Measurements from ENCODE around the gene SMIM34. TPM values are rescaled to one million over a fixed set of nuclear protein-coding genes. Genes with fewer than 3 reads are reported as not detected.
"Not testable (repeated sequence)": the region's sequence is repeated elsewhere in the genome, so short reads cannot be mapped to it uniquely, and the experiment has no call there.

Gene SMIM34
- total RNA-seq, 2 donors from 2014 or later = not detected

DNA sequence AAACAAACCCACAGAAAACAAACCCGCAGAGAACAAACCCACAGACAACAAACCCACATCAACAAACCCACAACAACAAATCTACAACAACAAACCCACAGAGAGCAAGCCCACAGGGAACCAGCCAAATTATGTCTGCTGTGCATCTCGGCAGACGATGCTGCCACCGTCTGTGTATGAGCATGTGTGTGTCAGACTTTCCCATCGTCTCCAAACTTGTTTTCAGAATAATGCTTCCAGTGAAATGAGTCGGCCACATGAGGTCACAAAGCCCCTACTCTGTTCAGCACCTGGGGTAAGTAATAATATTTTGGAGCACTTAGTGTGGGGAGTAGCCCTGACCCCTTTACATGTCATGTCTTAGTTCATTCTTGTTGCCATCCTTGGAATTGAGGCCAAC is 17.6 kb downstream of the SMIM34 start:
- H3K9me3 ChIP-seq (ENCODE audit: control insufficient read depth, low read length); H3K27ac Mint-ChIP-seq; H3K27me3 Mint-ChIP-seq (ENCODE audit: insufficient read depth); H3K36me3 ChIP-seq (ENCODE audit: control insufficient read depth, insufficient read depth, low read length); H3K4me3 ChIP-seq (ENCODE audit: low read length); H3K4me1 Mint-ChIP-seq; H3K9ac ChIP-seq (ENCODE audit: extremely low read depth, low read length, poor library complexity, severe bottlenecking); H3K9me3 Mint-ChIP-seq; DNase-seq; H3K27ac ChIP-seq (ENCODE audit: low read depth, low read length); H3K4me3 Mint-ChIP-seq; H3K4me1 ChIP-seq (ENCODE audit: control insufficient read depth, insufficient read depth, low read length); H3K36me3 Mint-ChIP-seq (ENCODE audit: low read depth); H3K27me3 ChIP-seq (ENCODE audit: control insufficient read depth, insufficient read depth, low read length, poor library complexity, severe bottlenecking): not testable (repeated sequence)
- no CpG with 5 or more reads among the region's 6 CpGs for WGBS, 2 experiments (ENCODE audit: insufficient coverage in 1 of 2, insufficient read length in 1 of 2)

DNA sequence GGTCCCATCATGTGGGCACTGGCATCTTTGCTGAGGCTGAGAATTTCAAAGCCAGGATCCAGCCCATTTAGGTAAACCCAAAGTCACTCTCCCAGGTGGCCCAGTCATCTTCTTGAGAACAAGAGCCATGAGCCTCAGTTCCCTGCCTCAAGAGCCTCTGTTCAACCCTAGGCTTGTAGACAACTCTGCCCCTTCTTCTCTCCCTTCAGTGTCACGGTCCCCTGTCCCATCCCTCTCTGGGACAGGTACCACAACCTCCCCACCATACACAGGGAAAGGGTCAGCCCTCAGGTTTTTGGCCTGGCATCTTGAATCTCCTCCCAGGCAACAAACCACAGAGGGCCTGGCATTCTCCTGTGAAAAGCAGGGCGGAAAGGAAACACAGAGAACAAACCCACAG is 18.1 kb downstream of the SMIM34 start:
- H3K9me3 Mint-ChIP-seq; H3K9me3 ChIP-seq (ENCODE audit: control insufficient read depth, low read length); H3K9ac ChIP-seq (ENCODE audit: extremely low read depth, low read length, poor library complexity, severe bottlenecking); H3K27ac Mint-ChIP-seq; H3K4me1 ChIP-seq (ENCODE audit: control insufficient read depth, insufficient read depth, low read length); H3K27ac ChIP-seq (ENCODE audit: low read depth, low read length); DNase-seq; H3K4me3 Mint-ChIP-seq; H3K4me3 ChIP-seq (ENCODE audit: low read length); H3K27me3 ChIP-seq (ENCODE audit: control insufficient read depth, insufficient read depth, low read length, poor library complexity, severe bottlenecking); H3K36me3 Mint-ChIP-seq (ENCODE audit: low read depth); H3K4me1 Mint-ChIP-seq; H3K27me3 Mint-ChIP-seq (ENCODE audit: insufficient read depth); H3K36me3 ChIP-seq (ENCODE audit: control insufficient read depth, insufficient read depth, low read length): not testable (repeated sequence)
- WGBS, 2 experiments (ENCODE audit: insufficient coverage in 1 of 2, insufficient read length in 1 of 2) = no CpG with 5 or more reads among the region's 2 CpGs

DNA sequence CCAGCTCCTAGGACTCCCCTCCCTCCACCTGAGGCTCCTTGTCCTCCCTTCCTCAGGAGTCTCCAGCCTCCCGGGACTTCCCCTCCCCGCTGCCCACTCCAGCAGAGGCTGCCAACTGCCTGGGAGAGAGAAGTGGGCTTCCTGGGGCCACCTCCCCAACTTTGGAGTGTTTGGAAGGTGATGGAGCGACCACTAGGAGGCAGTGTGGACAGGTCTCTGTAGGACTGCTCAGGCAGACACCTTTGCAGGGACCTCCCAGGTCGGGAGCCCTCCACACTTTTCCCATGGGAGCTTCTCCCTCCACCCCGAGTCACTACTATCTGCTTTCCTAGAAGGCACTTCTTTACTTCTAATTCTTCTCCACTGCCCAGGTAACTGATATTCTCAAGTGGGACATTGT is 19.0 kb downstream of the SMIM34 start:
- not testable (repeated sequence) for H3K4me3 Mint-ChIP-seq; DNase-seq; H3K36me3 Mint-ChIP-seq (ENCODE audit: low read depth); H3K9me3 ChIP-seq (ENCODE audit: control insufficient read depth, low read length); H3K27me3 ChIP-seq (ENCODE audit: control insufficient read depth, insufficient read depth, low read length, poor library complexity, severe bottlenecking); H3K9me3 Mint-ChIP-seq; H3K27ac Mint-ChIP-seq; H3K4me1 ChIP-seq (ENCODE audit: control insufficient read depth, insufficient read depth, low read length); H3K27me3 Mint-ChIP-seq (ENCODE audit: insufficient read depth); H3K9ac ChIP-seq (ENCODE audit: extremely low read depth, low read length, poor library complexity, severe bottlenecking); H3K27ac ChIP-seq (ENCODE audit: low read depth, low read length); H3K4me1 Mint-ChIP-seq; H3K36me3 ChIP-seq (ENCODE audit: control insufficient read depth, insufficient read depth, low read length); H3K4me3 ChIP-seq (ENCODE audit: low read length)
- WGBS, 2 experiments (ENCODE audit: insufficient coverage in 1 of 2, insufficient read length in 1 of 2) = no CpG with 5 or more reads among the region's 5 CpGs

DNA sequence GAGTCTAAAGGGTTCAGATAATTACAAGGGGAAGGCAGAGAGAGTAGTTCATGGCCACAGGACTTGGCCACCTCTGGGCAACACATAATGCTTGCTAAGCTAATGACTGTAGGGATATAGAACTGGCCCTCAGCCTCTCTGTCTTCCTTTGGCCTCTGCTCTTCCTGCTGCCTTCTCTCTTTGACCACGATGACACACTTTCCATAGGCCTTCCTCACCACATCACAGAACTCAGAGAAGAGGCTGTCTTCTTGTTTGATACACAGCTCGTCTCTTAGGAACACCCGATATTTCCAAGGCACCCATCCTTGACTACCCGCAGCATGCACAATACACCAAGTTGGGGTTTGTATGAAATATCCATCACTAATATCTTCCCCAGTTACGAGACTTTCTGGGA is 23.2 kb downstream of the SMIM34 start:
- not testable (repeated sequence) for H3K4me1 ChIP-seq (ENCODE audit: control insufficient read depth, insufficient read depth, low read length); H3K4me3 ChIP-seq (ENCODE audit: low read length); H3K4me1 Mint-ChIP-seq; H3K9ac ChIP-seq (ENCODE audit: extremely low read depth, low read length, poor library complexity, severe bottlenecking); H3K9me3 ChIP-seq (ENCODE audit: control insufficient read depth, low read length); H3K27me3 ChIP-seq (ENCODE audit: control insufficient read depth, insufficient read depth, low read length, poor library complexity, severe bottlenecking); H3K4me3 Mint-ChIP-seq; H3K9me3 Mint-ChIP-seq; H3K36me3 ChIP-seq (ENCODE audit: control insufficient read depth, insufficient read depth, low read length); H3K36me3 Mint-ChIP-seq (ENCODE audit: low read depth); H3K27ac Mint-ChIP-seq; DNase-seq; H3K27ac ChIP-seq (ENCODE audit: low read depth, low read length); H3K27me3 Mint-ChIP-seq (ENCODE audit: insufficient read depth)
- WGBS, 2 experiments (ENCODE audit: insufficient coverage in 1 of 2, insufficient read length in 1 of 2) = no CpG with 5 or more reads among the region's 5 CpGs

DNA sequence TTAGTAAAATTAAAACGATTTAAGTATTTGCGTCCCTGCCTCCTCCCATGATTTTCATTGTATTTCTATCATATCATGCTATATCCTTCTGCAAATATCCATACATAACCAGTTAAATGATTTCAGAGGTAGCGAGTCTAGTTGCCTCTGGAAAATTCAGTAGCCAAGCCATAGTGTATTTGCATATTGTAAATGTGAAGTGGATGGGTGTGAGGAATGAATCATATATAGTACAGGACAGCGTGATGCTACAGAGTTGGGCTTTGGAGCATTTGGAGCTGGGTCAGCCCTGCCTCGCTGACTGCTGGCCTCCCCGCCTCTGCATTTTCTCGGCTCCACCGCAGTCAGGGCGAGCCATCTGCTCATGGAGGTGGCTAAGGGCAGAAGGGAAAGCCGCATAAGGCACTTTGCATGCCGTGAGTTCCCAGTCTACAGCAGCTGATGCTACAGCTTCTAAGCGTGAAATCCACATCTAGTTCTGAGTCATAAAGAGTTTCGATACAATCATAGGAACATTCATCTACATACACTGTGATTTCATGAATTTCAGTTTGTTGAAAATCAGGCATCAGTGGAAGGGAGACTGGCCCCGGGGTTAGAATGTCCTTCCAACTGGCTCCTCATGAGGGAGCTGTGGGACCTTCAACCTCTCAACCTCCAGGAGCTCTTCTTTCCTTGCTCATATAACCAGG is 39.9 kb downstream of the SMIM34 start:
- H3K27me3 ChIP-seq (ENCODE audit: control insufficient read depth, insufficient read depth, low read length, poor library complexity, severe bottlenecking); H3K27me3 Mint-ChIP-seq (ENCODE audit: insufficient read depth); H3K4me1 ChIP-seq (ENCODE audit: control insufficient read depth, insufficient read depth, low read length); H3K4me3 ChIP-seq (ENCODE audit: low read length); H3K27ac ChIP-seq (ENCODE audit: low read depth, low read length); DNase-seq; H3K36me3 Mint-ChIP-seq (ENCODE audit: low read depth); H3K4me3 Mint-ChIP-seq; H3K27ac Mint-ChIP-seq; H3K9me3 ChIP-seq (ENCODE audit: control insufficient read depth, low read length); H3K9ac ChIP-seq (ENCODE audit: extremely low read depth, low read length, poor library complexity, severe bottlenecking); H3K36me3 ChIP-seq (ENCODE audit: control insufficient read depth, insufficient read depth, low read length); H3K4me1 Mint-ChIP-seq; H3K9me3 Mint-ChIP-seq: not testable (repeated sequence)
- no CpG with 5 or more reads among the region's 14 CpGs for WGBS, 2 experiments (ENCODE audit: insufficient coverage in 1 of 2, insufficient read length in 1 of 2)

DNA sequence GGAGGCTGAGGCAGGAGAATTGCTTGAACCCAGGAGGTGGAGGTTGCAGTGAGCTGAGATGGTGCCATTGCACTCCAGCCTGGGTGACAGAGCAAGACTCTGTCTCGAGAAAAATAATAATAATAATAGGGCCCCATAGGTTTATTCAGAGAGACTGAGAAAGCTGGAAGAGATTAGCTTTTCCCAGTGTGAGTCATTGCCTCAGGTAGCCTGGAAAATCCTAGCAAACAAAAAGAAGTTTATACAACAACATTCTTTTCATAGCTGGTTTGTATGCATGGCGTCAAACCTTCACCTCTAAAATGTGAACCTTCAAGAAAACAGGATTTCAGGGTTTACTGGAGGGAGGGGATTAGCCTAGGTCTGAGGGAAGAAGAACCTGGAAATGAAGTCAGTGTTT is 40.6 kb downstream of the SMIM34 start:
- H3K4me1 ChIP-seq (ENCODE audit: control insufficient read depth, insufficient read depth, low read length); H3K4me1 Mint-ChIP-seq; H3K36me3 Mint-ChIP-seq (ENCODE audit: low read depth); H3K9me3 Mint-ChIP-seq; H3K27ac Mint-ChIP-seq; H3K4me3 Mint-ChIP-seq; H3K9me3 ChIP-seq (ENCODE audit: control insufficient read depth, low read length); H3K27me3 ChIP-seq (ENCODE audit: control insufficient read depth, insufficient read depth, low read length, poor library complexity, severe bottlenecking); H3K9ac ChIP-seq (ENCODE audit: extremely low read depth, low read length, poor library complexity, severe bottlenecking); H3K36me3 ChIP-seq (ENCODE audit: control insufficient read depth, insufficient read depth, low read length); H3K27ac ChIP-seq (ENCODE audit: low read depth, low read length); H3K4me3 ChIP-seq (ENCODE audit: low read length); H3K27me3 Mint-ChIP-seq (ENCODE audit: insufficient read depth); DNase-seq: not testable (repeated sequence)
- WGBS, 2 experiments (ENCODE audit: insufficient coverage in 1 of 2, insufficient read length in 1 of 2) = no CpG with 5 or more reads among the region's 2 CpGs

DNA sequence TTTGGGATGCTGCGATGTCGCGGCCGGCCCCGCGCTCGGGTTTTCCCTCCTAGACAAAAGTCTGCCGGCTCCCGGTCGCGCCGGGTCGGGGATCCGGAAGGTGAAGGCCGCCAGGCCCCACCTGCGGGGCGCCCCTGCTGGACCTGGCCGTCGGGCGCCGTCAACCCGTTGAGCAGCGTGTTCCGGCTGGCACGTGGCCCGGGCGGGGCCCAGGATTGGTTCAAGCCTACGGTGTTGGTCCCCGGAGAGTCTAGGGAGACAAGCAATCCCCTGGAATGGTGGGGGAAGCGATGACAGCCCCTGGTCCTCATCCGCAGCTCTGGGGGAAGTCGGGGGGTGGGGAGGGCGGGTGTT is 48.2 kb downstream of the SMIM34 start:
- H3K27me3 ChIP-seq (ENCODE audit: control insufficient read depth, insufficient read depth, low read length, poor library complexity, severe bottlenecking); H3K27ac Mint-ChIP-seq; H3K9me3 ChIP-seq (ENCODE audit: control insufficient read depth, low read length); H3K4me1 ChIP-seq (ENCODE audit: control insufficient read depth, insufficient read depth, low read length); H3K4me3 Mint-ChIP-seq; H3K9ac ChIP-seq (ENCODE audit: extremely low read depth, low read length, poor library complexity, severe bottlenecking); DNase-seq; H3K36me3 Mint-ChIP-seq (ENCODE audit: low read depth); H3K9me3 Mint-ChIP-seq; H3K27ac ChIP-seq (ENCODE audit: low read depth, low read length); H3K4me3 ChIP-seq (ENCODE audit: low read length); H3K36me3 ChIP-seq (ENCODE audit: control insufficient read depth, insufficient read depth, low read length); H3K27me3 Mint-ChIP-seq (ENCODE audit: insufficient read depth); H3K4me1 Mint-ChIP-seq: not testable (repeated sequence)
- WGBS, 2 experiments (ENCODE audit: insufficient coverage in 1 of 2, insufficient read length in 1 of 2) = no CpG with 5 or more reads among the region's 33 CpGs
